HCT116 (cell line): ENCODE data around the gene KLHL3.

ENCODE experiments used
- EZH2 ChIP-seq: fragments of 200-600 bp; sonication (generic); IDR thresholded peaks from 2 replicates; pipeline ENCODE4 v1.6.1; 2017; ENCODE audit warnings: antibody characterized with exemption, mixed run types
- FOSL1 ChIP-seq: IDR thresholded peaks from 2 replicates; pipeline ENCODE4 v1.6.1; 2012; ENCODE audit warnings: low read depth
- POLR2A ChIP-seq: IDR thresholded peaks from 2 replicates; pipeline ENCODE4 v1.7.0; 2011; ENCODE audit warnings: borderline replicate concordance; ENCODE audit not compliant: insufficient read depth, insufficient read length; ENCODE audit errors: extremely low read depth
- POLR2AphosphoS5 ChIP-seq: IDR thresholded peaks from 2 replicates; pipeline ENCODE4 v1.6.1; 2011; ENCODE audit warnings: mild to moderate bottlenecking, low read depth, low read length, moderate library complexity
- ZNF274 ChIP-seq: fragments of 200-500 bp; sonication (Bioruptor generic); IDR thresholded peaks from 2 replicates; pipeline ENCODE4 v1.6.1; 2014; ENCODE audit warnings: mild to moderate bottlenecking, low read depth, low read length, inconsistent platforms
- TF ChIP-seq, protein P1 (sequence below), 3 experiments: fragments of 200-600 bp in 1 of 3; sonication (generic) in 1 of 3; IDR thresholded peaks in 2 of 3; conservative IDR thresholded peaks in 1 of 3; 2 replicates each; pipeline ENCODE4 v1.5.1; 2012 to 2017; ENCODE audit warnings: low read depth in 2 of 3, low read length in 2 of 3, antibody characterized with exemption in 1 of 3, borderline replicate concordance in 1 of 3, control low read depth in 1 of 3, mild to moderate bottlenecking in 1 of 3, mixed read lengths in 1 of 3, mixed run types in 1 of 3, moderate library complexity in 1 of 3; ENCODE audit not compliant: insufficient read depth in 1 of 3

DNA sequence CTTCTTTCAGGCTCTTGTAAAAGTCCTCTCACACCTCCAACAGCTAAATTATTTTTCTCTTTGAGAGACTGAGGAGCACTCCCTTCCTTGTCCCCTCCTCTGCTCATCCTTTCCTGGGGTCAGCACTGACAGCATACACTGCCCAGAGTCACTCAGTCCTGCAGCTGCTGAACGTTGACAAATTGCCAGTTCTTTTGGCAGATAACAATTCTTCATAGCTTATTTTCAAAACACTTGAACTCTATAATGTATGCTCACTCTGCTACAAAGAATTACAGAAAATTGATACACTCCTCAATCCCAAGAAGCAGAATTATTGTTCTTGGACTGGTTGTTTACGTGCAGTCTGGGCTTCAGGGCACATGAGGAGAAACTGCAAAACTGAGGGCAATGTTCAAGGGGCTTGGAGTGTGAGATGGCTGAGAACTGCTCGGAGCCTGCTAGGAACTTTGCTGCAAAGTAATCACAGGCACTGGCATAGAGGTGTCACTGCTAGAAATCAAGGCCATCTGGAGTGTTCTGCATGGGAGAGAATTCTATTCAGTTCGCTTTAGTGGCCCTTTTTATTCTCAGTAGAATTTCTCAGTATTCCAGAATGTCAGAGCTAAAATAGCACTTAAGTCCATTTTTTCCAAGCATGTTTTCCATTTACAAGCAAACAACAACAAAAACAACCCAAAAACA, 140.4 kb downstream of the KLHL3 start:
- TF ChIP-seq POLR2AphosphoS5 (no peak), EZH2 (no peak), POLR2A (no peak), ZNF274 (no peak), FOSL1 (no peak)
- TF ChIP-seq, protein P1, sequence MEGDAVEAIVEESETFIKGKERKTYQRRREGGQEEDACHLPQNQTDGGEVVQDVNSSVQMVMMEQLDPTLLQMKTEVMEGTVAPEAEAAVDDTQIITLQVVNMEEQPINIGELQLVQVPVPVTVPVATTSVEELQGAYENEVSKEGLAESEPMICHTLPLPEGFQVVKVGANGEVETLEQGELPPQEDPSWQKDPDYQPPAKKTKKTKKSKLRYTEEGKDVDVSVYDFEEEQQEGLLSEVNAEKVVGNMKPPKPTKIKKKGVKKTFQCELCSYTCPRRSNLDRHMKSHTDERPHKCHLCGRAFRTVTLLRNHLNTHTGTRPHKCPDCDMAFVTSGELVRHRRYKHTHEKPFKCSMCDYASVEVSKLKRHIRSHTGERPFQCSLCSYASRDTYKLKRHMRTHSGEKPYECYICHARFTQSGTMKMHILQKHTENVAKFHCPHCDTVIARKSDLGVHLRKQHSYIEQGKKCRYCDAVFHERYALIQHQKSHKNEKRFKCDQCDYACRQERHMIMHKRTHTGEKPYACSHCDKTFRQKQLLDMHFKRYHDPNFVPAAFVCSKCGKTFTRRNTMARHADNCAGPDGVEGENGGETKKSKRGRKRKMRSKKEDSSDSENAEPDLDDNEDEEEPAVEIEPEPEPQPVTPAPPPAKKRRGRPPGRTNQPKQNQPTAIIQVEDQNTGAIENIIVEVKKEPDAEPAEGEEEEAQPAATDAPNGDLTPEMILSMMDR (IDR thresholded peaks at IDR 0.05 in 2 of 3, conservative IDR thresholded peaks at IDR 0.05 in 1 of 3; ENCODE audit: borderline replicate concordance in 1 of 3, insufficient read depth in 1 of 3, low read depth in 2 of 3, low read length in 2 of 3) = no peak
